ENCODE measurements around the gene PKNOX2.

PKNOX2 gene

DNA sequence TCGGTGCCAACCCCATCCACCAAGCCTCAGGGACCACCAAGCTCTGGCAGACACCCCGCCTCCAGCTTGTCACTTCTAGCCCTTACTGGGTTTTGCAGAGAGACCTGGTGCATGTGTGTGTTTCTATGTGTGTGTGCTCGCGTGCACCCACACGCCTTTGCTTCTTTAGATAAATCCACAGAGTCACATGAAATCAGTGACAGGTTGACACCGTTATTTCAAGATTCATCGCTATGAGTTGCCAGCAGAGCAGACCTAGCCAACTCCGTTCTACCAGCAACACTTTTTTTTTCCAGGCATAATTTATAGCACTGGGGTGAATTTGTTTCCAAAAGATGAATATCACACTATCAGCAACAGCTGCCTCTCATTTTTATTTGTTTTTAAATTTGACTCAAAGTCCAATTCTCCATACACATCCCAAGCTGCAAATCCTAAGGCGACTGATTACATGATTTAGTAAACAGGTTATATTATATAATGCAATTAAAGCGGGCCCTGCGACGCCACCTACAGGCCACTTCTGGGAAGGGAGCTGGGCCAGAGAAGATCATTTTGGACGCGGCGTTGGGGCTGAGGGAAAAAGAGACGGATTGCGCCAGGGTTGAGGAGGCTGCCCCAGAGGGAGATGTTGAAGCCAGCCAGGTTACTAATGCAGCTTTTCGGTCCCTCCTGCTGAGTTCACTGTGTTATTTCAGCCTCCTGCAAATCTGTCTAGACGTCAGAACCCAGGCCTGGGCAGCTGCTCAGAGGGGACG lies 181.0 kb downstream of the PKNOX2 start:
- TF ChIP-seq JUND (IDR thresholded peaks at IDR 0.05; ENCODE audit: low read depth) = no peak
- in situ Hi-C loops (cut with HindIII; ENCODE audit: low pct_unique_long_range_greater_than_20kb, low sequenced_read_pairs) = no loop called here
- DNase-seq (ENCODE audit: low read depth in 1 of 2, low spot score in 1 of 2) = peak; percentile 84 to 92

DNA sequence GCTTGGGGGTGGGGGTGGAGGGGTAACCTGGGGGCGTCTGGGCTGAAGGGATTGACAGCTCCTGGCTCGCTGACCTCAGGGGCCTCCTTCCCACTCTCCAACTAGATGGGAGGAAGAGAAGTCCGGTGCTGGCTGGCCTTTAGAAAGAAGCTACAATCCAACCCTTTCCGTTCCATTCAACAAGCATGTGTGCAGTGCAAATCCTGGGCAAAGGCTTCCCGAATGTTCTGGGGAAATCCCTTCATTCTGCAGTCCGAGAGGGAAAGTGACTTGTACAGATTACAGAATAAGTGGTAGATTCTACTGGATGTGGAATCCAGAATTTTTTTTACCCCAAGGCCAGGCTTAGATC lies 181.6 kb downstream of the PKNOX2 start:
- in situ Hi-C loops (cut with HindIII; ENCODE audit: low pct_unique_long_range_greater_than_20kb, low sequenced_read_pairs) = no loop called here
- DNase-seq (ENCODE audit: low read depth in 1 of 2, low spot score in 1 of 2) = no peak
- no peak for TF ChIP-seq JUND (IDR thresholded peaks at IDR 0.05; ENCODE audit: low read depth)

GRCh38 chr11:125346565-125347260 lies 182.2 kb downstream of the PKNOX2 start:
- DNase-seq (ENCODE audit: low read depth in 1 of 2, low spot score in 1 of 2) = no peak
- in situ Hi-C loops (cut with HindIII; ENCODE audit: low pct_unique_long_range_greater_than_20kb, low sequenced_read_pairs) = no loop called here
- TF ChIP-seq JUND (IDR thresholded peaks at IDR 0.05; ENCODE audit: low read depth) = no peak

- in situ Hi-C loops (cut with HindIII; ENCODE audit: low pct_unique_long_range_greater_than_20kb, low sequenced_read_pairs) = no loop called here
- TF ChIP-seq JUND (IDR thresholded peaks at IDR 0.05; ENCODE audit: low read depth) = no peak
- no peak for DNase-seq (ENCODE audit: low read depth in 1 of 2, low spot score in 1 of 2)
These were observed 182.7 kb downstream of the PKNOX2 start for GRCh38 chr11:125347261-125347585.

DNA sequence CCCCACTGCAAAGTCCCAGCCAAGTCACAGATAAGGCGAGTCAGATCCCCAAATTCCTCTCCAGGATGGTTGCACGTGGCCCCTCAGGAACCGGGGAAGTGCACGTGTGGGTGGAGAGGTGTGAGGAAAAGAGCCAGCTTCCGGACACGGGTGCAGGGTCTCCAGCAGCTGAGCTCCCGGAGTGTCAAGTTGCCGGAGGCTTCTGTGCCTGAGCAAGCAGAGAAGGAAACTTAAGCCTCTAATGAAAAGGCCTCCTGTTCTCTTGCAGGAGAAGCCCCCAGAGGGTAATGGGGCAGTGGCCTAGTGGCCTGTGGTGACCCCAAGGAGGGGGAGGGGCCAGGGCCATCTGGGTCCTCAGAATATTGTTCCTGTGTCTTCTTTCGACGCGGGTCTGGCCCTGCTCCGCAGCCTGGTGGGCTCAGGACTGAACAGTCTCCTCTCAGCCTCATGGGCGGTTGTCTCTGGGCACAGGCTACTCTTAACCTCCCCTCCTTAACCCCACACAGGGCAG lies 183.6 kb downstream of the PKNOX2 start:
- no peak for DNase-seq (ENCODE audit: low read depth in 1 of 2, low spot score in 1 of 2)
- no peak for TF ChIP-seq JUND (IDR thresholded peaks at IDR 0.05; ENCODE audit: low read depth)
- in situ Hi-C loops (cut with HindIII; ENCODE audit: low pct_unique_long_range_greater_than_20kb, low sequenced_read_pairs) = no loop called here

GRCh38 chr11:125348674-125349309 lies 184.2 kb downstream of the PKNOX2 start:
- no peak for TF ChIP-seq JUND (IDR thresholded peaks at IDR 0.05; ENCODE audit: low read depth)
- DNase-seq (ENCODE audit: low read depth in 1 of 2, low spot score in 1 of 2) = peak; percentile 58 to 83
- in situ Hi-C loops (cut with HindIII; ENCODE audit: low pct_unique_long_range_greater_than_20kb, low sequenced_read_pairs) = no loop called here

DNA sequence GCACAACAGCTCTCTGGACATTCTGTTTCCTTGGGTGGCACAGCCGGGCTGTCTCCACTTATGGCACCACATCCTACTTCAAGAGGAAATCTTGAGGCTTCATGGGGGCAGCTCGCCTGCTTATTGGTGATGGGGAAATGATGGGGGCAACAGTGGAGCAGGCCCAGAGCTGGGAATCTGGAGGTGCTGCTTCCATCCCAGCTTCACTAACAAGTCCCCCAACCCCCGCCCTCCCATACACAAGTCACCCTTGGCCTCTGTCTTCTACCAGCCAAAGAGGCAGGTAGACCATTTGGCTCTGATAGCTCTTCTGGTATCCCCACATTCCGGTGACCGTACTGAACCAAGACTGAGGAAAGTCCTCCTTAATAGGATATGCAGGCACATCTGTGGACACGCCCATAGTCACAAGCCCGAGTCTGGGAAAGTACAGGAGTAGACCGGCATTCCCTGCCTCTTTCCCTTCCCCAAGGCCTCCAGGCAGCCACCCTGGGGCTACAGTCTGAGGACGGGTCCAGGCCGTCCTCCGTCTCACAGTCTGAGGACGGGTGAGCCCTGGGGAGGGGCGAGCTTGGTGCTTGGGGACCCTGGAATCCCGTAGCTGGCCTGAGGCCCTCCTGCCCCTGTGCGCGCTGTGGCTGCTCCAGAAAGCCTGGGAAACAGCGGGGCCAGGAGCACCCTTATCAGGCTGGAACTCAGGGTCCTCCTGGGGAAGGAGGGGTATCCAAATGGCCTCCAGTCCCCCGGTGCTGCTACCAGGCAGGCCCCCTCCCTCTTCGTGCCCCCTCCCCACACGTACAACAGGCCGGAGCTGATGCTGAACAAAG lies 185.9 kb downstream of the PKNOX2 start:
- DNase-seq (ENCODE audit: low read depth in 1 of 2, low spot score in 1 of 2) = no peak
- in situ Hi-C loops (cut with HindIII; ENCODE audit: low pct_unique_long_range_greater_than_20kb, low sequenced_read_pairs) = no loop called here
- no peak for TF ChIP-seq JUND (IDR thresholded peaks at IDR 0.05; ENCODE audit: low read depth)

DNA sequence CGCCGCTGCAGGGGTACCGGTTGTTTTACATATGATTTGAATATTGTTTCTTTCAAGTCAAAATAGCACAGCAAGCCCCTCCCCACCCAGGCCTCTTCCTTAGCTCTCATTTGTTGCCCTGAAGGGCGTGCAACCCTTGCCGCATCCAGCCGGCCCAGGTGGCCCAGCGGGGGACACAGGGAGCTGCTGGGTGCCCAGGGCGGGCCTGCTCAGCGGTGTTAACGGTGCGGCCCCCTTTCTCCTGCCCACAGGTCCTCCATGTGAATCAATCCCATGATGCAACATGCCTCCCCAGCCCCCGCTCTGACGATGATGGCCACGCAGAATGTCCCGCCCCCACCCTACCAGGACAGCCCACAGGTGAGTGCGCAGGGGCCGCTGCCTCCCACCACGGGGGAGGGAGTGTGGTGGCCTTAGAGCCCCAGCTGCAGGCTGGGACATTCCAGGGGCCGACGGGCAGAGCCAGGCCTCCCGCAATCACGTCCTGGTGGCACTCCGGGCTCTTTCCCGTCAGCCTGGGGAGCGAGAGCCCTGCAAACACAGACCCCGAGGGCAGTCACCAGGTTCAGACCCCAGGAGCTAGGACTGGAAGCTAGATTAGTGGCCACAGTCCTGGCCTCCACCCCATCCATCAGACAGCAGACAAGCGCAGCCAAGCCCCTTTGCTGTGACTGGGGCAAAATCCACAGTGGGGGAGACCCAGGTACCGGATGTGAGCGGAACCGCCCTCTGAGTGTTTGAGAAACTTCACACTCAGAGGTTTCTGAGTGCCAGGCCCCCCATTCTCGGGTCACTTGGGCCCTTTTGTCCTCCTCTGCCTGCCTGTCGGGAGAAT lies 186.7 kb downstream of the PKNOX2 start:
- TF ChIP-seq JUND (IDR thresholded peaks at IDR 0.05; ENCODE audit: low read depth) = no peak
- DNase-seq (ENCODE audit: low read depth in 1 of 2, low spot score in 1 of 2) = no peak
- in situ Hi-C loops (cut with HindIII; ENCODE audit: low pct_unique_long_range_greater_than_20kb, low sequenced_read_pairs) = no loop called here

GRCh38 chr11:125351868-125352250 lies 187.3 kb downstream of the PKNOX2 start:
- no peak for DNase-seq (ENCODE audit: low read depth in 1 of 2, low spot score in 1 of 2)
- in situ Hi-C loops (cut with HindIII; ENCODE audit: low pct_unique_long_range_greater_than_20kb, low sequenced_read_pairs) = no loop called here
- TF ChIP-seq JUND (IDR thresholded peaks at IDR 0.05; ENCODE audit: low read depth) = no peak

DNA sequence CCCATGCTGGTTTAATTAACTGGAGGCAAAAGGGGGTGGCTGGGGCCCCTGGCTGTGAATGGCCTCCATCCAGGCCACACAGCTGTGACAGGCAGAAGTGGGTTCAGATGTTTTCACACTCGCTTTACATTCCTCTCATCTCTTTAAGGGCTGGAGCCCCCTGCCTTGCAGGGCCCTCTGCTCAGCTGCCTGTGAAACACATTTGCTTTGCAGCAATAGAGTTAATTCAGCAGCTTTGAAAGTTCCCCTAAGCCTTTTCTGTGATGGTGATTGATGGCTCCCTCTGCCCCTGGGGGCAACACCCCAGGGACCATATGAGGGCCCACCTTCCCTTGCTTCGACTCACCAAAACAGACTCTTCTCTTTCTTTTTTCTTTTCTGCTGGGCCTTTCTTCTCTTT lies 192.2 kb downstream of the PKNOX2 start:
- in situ Hi-C loops (cut with HindIII; ENCODE audit: low pct_unique_long_range_greater_than_20kb, low sequenced_read_pairs) = no loop called here
- no peak for DNase-seq (ENCODE audit: low read depth in 1 of 2, low spot score in 1 of 2)
- no peak for TF ChIP-seq JUND (IDR thresholded peaks at IDR 0.05; ENCODE audit: low read depth)

DNA sequence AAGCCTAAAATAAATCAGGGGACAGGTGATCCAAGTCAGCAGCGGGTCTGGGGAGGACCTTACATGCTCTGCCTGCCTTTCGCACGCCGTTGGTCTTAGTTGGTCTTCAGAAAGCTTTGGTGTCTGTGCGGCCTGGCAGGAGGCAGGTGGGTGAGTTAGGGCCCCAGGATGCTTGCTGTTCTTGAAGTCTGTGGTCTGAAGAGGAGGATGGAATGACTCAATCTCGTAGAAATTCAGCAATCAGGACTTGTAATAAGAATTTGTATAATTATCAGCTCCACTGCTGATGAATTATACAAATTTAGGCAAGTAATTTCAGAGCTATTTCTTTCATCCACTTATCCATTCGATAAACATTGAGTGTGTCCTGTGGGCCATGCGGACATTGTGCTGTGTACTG lies 193.0 kb downstream of the PKNOX2 start:
- in situ Hi-C loops (cut with HindIII; ENCODE audit: low pct_unique_long_range_greater_than_20kb, low sequenced_read_pairs) = no loop called here
- no peak for TF ChIP-seq JUND (IDR thresholded peaks at IDR 0.05; ENCODE audit: low read depth)
- no peak for DNase-seq (ENCODE audit: low read depth in 1 of 2, low spot score in 1 of 2)
